Liver (tissue), 3 donors: ENCODE measurements around the gene ANAPC13.

Experiments
- GABPA ChIP-seq, 2 donors: IDR thresholded peaks in 1 of 2; conservative IDR thresholded peaks in 1 of 2; 2 replicates each; pipeline ENCODE4 v1.6.1; 2016; ENCODE audit warnings: antibody characterized with exemption in 2 of 2, mild to moderate bottlenecking in 1 of 2, moderate library complexity in 1 of 2
- RAD21 ChIP-seq, 2 donors: IDR thresholded peaks; 2 replicates each; pipeline ENCODE4 v1.6.1; 2016; ENCODE audit warnings: antibody characterized with exemption in 2 of 2, mild to moderate bottlenecking in 2 of 2
- RXRA ChIP-seq, 2 donors: IDR thresholded peaks; 2 replicates each; pipeline ENCODE4 v1.6.1; 2017 to 2018; ENCODE audit warnings: antibody characterized with exemption in 2 of 2, mild to moderate bottlenecking in 1 of 2
- TAF1 ChIP-seq: conservative IDR thresholded peaks from 2 replicates; pipeline ENCODE4 v1.6.1; 2016; ENCODE audit warnings: antibody characterized with exemption, mild to moderate bottlenecking
- TF ChIP-seq, protein P1 (sequence below): fragments of 150-350 bp; IDR thresholded peaks from 2 replicates; pipeline ENCODE4 v1.5.1; 2017; ENCODE audit warnings: improper control_type of control experiment, low read depth, low read length; ENCODE audit not compliant: missing input control
- TF ChIP-seq, protein P2 (sequence below): IDR thresholded peaks from 2 replicates; pipeline ENCODE4 v1.6.1; 2016; ENCODE audit warnings: antibody characterized with exemption, mild to moderate bottlenecking
- donor health status: healthy.
- donor health status: healthy.

DNA sequence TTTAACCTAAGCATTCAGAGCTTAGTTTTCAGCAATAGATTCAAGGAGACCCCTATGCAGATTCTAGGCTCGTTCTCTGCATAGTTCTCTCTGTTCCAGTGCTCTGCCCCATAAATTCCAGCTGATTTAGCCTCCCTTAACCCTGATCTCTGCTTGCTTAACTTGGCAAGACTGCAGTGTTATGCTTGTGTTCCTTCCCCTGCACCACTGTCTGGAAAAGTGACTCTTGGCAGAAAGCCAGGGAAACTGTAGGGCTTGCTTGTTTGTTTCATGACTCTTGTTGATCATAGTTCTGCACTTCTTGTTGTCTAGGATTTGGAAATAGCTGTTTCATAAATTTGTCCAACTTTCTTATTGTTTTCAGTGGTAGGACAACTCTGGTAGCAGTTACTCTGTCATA, 40.1 kb downstream of the ANAPC13 start:
- TF ChIP-seq, protein P1, sequence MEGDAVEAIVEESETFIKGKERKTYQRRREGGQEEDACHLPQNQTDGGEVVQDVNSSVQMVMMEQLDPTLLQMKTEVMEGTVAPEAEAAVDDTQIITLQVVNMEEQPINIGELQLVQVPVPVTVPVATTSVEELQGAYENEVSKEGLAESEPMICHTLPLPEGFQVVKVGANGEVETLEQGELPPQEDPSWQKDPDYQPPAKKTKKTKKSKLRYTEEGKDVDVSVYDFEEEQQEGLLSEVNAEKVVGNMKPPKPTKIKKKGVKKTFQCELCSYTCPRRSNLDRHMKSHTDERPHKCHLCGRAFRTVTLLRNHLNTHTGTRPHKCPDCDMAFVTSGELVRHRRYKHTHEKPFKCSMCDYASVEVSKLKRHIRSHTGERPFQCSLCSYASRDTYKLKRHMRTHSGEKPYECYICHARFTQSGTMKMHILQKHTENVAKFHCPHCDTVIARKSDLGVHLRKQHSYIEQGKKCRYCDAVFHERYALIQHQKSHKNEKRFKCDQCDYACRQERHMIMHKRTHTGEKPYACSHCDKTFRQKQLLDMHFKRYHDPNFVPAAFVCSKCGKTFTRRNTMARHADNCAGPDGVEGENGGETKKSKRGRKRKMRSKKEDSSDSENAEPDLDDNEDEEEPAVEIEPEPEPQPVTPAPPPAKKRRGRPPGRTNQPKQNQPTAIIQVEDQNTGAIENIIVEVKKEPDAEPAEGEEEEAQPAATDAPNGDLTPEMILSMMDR, result no peak
- TF ChIP-seq TAF1 (no peak), RXRA (IDR thresholded peaks at IDR 0.05) (peak; percentile 52 to 77), RAD21 (IDR thresholded peaks at IDR 0.05) (peak; percentile 12 to 40), GABPA (IDR thresholded peaks at IDR 0.05 in 1 of 2, conservative IDR thresholded peaks at IDR 0.05 in 1 of 2) (no peak)
- TF ChIP-seq, protein P2, sequence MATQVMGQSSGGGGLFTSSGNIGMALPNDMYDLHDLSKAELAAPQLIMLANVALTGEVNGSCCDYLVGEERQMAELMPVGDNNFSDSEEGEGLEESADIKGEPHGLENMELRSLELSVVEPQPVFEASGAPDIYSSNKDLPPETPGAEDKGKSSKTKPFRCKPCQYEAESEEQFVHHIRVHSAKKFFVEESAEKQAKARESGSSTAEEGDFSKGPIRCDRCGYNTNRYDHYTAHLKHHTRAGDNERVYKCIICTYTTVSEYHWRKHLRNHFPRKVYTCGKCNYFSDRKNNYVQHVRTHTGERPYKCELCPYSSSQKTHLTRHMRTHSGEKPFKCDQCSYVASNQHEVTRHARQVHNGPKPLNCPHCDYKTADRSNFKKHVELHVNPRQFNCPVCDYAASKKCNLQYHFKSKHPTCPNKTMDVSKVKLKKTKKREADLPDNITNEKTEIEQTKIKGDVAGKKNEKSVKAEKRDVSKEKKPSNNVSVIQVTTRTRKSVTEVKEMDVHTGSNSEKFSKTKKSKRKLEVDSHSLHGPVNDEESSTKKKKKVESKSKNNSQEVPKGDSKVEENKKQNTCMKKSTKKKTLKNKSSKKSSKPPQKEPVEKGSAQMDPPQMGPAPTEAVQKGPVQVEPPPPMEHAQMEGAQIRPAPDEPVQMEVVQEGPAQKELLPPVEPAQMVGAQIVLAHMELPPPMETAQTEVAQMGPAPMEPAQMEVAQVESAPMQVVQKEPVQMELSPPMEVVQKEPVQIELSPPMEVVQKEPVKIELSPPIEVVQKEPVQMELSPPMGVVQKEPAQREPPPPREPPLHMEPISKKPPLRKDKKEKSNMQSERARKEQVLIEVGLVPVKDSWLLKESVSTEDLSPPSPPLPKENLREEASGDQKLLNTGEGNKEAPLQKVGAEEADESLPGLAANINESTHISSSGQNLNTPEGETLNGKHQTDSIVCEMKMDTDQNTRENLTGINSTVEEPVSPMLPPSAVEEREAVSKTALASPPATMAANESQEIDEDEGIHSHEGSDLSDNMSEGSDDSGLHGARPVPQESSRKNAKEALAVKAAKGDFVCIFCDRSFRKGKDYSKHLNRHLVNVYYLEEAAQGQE, result no peak
